ENCODE measurements around the gene ZNF282. TPM values are rescaled to one million over a fixed set of nuclear protein-coding genes. Genes with fewer than 3 reads are reported as not detected.
A peak's percentile ranks its signal among the peaks of the same experiment; 100 is the strongest.
"Not testable (repeated sequence)": the region's sequence is repeated elsewhere in the genome, so short reads cannot be mapped to it uniquely, and the experiment has no call there.

Gene ZNF282
- total and polyA plus RNA-seq, 11 donors, result 6.6 to 21.4 (median 12.7) TPM

- Histone ChIP-seq H3K36me3 (peaks cover 0 to 55% (median 47%) of the 10 kb centered on the region in 9 donors), H3K9me3 (no peaks in the 10 kb centered on the region), H3K4me3 (no peak overlapping the region), H3K27ac (no peak overlapping the region), H3K4me1 (no peaks in the 10 kb centered on the region), H3K27me3 (no peaks in the 10 kb centered on the region)
- DNase-seq (no peak), ATAC-seq (no peak)
- no peak for TF ChIP-seq CTCF (IDR thresholded peaks at IDR 0.05)
- TF ChIP-seq POLR2A (IDR thresholded peaks at IDR 0.05), result no peak
- WGBS, 4 donors, result 93 to 96% (median 94%) methylated on average over 18 to 19 of the region's 19 CpGs
- intact Hi-C loops (cut with DNase I), result no loop called here
Measured at GRCh38 chr7:149225106-149225505, 29.8 kb downstream of the ZNF282 start.

- WGBS, 4 donors, result 93 to 94% (median 93%) methylated on average over 12 to 22 of the region's 22 CpGs
- ATAC-seq (peak in 2 of 4 donors; percentile 3 to 18), DNase-seq (no peak)
Measured at GRCh38 chr7:149225656-149226055, 30.3 kb downstream of the ZNF282 start.

GRCh38 chr7:149226366-149226765 lies 31.0 kb downstream of the ZNF282 start:
- H3K27me3 ChIP-seq; intact Hi-C loops (cut with DNase I); H3K27ac ChIP-seq; H3K4me1 ChIP-seq; H3K9me3 ChIP-seq; H3K4me3 ChIP-seq; ATAC-seq; DNase-seq: not testable (repeated sequence)
- 90 to 93% (median 90%) methylated on average over 17 of the region's 17 CpGs for WGBS, 4 donors
- H3K36me3 ChIP-seq, result peaks cover 0 to 42% (median 35%) of the 10 kb centered on the region in 9 donors

More at GRCh38 chr7:149225656-149226055, 30.3 kb downstream of the ZNF282 start:
- TF ChIP-seq CTCF (IDR thresholded peaks at IDR 0.05), result no peak
- no peak for TF ChIP-seq POLR2A (IDR thresholded peaks at IDR 0.05)
- no peaks in the 10 kb centered on the region for H3K27me3 ChIP-seq
- no peaks in the 10 kb centered on the region for H3K4me1 ChIP-seq
- H3K36me3 ChIP-seq, result peaks cover 0 to 49% (median 42%) of the 10 kb centered on the region in 9 donors
- H3K9me3 ChIP-seq, result no peaks in the 10 kb centered on the region
- no peak overlapping the region for H3K4me3 ChIP-seq
- intact Hi-C loops (cut with DNase I), result no loop called here
- no peak overlapping the region for H3K27ac ChIP-seq

GRCh38 chr7:149226840-149227494 lies 31.6 kb downstream of the ZNF282 start:
- ATAC-seq, result peak in 2 of 4 donors; percentile 14 to 19
- Histone ChIP-seq H3K4me1 (no peaks in the 10 kb centered on the region), H3K9me3 (no peaks in the 10 kb centered on the region), H3K36me3 (peaks cover 0 to 37% (median 31%) of the 10 kb centered on the region in 9 donors), H3K27ac (no peak overlapping the region), H3K27me3 (no peaks in the 10 kb centered on the region), H3K4me3 (no peak overlapping the region)
- DNase-seq, result no peak
- TF ChIP-seq POLR2A (IDR thresholded peaks at IDR 0.05) (no peak), CTCF (IDR thresholded peaks at IDR 0.05) (no peak)
- WGBS, 4 donors, result 80 to 99% (median 87%) methylated on average over 4 to 6 of the region's 6 CpGs
- intact Hi-C loops (cut with DNase I), result no loop called here
